Measurements from ENCODE around the gene CUX1.
"Not testable (repeated sequence)": the region's sequence is repeated elsewhere in the genome, so short reads cannot be mapped to it uniquely, and the experiment has no call there.

Gene CUX1

DNA sequence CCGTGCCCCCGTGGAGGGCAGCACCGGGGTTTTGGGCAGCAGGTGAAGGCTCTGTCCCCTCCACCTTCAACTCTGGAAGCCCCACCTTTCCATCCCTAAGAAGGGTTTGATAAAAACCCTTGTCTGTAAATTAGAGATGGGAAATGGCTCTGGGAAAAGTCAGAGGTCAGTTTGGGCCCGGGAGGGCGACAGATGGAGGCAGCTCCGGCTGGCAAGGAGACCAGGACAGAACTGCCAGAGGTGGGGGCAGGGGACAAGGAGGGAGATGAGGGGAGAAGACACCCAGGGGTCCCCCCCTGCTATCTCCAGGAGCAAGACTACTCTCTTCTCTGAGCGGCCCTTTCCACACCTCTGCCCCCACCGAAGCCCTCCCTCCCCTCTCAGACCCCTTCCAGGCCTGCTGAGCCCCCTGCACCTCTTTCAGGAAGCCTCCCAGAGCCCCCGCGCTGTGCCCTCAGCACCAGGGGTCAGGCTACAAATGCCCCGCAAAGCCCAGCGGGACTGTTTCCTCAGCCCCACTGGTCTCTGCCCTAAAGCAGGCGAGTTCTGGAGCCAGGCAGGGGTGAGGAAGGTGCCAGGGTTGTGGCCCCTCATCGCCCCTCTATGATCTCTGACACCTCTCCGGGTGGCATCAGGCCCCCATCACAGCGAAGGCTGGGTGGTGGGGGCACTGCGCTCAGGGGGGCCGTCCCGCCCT, 468.3 kb downstream of the CUX1 start:
- DNase-seq (ENCODE audit: low read depth, low spot score), result no peak

DNA sequence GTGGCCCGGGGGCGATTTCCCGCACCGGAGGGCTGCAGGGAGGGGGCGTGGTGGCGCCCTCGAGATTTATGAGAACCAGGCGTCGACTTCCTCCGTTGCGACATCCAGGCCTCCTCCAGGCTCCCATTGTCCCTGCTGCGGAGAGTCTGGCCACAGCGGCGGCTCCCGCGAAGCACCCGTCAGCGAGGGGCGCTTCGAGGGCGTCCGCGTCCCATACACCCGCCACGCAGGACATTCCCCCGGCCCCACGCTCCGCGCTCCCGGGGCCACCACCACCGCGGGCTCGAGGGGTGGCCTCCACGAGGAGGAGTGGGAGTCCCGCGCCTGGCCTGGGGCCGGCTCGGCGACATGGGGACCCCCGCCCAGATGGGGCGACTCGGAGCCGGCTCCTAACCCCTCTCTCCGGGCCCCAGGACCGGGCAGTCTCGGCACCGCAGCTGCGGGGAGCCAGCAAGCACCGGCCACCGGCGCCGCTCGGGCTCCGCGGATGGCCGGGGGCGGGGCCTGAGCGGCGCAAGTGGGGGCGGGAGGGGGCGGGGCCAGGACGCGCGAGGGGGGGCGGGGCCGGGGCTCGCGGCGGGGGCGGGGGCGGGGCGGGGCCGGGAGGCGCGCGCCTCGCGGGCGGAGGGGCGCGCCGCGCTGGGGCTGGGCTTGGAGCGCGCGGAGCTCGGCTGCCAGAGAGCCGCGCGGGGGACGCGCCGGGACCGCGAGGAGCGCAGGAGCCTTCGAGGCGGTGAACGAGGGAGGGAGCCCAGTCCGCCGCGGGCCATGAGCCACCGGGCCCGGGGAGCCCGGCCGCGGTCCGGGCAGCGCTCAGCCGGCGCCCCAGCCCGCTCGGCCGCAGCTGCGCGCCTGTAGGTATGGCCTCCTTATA, 469.0 kb downstream of the CUX1 start, which contains the start of gene SH2B2:
SH2B2 (plus strand) TSS at position 632 of the 874 bp plus-strand sequence. CDS start 13,683 bp downstream, outside the sequence.
- DNase-seq (ENCODE audit: low read depth, low spot score), result no peak

DNA sequence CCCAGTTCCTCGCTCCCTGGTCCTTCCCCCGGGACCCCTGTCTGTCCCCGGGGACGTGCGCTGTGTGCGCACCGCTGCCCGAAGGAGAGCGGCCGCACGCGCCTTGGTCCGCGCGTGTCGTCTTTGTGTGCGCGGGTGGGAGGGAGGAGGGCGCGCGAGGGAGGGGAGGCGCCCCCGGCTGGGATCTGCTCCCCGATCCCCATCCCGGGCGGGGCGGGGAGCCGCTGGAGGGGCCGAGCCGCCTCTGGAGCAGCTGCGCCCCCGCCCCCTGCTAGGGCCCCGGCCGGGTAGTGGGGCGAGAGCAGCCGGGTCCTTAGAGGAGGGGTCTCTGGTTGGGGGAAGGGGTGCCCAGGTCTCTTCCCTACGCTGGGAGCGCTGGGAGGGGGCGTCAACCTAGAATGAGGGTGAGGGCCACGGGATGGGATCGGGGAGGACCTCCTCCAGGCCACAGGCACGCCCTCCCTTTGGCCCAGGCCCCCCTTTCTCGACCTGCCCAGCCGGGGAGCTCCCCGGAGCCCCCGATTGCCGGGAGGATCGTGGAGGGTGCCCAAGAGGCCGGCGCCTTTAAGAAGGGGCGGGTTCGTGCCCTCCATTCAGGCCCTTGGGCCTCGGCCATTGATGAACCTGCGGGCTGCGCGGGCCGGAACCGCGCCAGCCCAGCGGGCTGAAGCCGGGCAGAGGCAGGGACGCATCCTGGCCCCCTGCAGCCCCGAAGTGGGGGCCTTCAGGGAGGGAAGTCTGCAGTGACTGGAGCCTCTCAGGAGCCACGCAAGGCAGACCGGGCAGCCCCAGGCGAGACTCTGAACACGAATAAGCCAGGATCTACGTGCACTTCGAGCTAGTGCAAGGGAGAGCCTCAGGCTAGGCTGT, 469.9 kb downstream of the CUX1 start:
- DNase-seq (ENCODE audit: low read depth, low spot score), result no peak

DNA sequence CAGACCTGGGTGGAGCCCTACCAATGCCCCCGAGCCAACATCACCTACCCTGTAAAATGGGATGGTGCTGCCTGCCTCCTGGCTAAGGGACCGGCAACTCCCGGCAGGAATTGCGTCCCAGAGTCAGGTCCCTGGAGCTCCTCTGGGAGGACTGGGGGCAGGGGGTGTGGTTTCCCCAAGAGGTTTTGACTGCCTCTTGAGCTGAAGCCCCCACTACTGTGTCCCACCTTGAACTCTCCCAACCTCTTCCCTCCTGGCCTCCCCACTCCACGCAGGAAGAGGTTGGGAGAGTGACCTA, 470.5 kb downstream of the CUX1 start:
- no peak for DNase-seq (ENCODE audit: low read depth, low spot score)

DNA sequence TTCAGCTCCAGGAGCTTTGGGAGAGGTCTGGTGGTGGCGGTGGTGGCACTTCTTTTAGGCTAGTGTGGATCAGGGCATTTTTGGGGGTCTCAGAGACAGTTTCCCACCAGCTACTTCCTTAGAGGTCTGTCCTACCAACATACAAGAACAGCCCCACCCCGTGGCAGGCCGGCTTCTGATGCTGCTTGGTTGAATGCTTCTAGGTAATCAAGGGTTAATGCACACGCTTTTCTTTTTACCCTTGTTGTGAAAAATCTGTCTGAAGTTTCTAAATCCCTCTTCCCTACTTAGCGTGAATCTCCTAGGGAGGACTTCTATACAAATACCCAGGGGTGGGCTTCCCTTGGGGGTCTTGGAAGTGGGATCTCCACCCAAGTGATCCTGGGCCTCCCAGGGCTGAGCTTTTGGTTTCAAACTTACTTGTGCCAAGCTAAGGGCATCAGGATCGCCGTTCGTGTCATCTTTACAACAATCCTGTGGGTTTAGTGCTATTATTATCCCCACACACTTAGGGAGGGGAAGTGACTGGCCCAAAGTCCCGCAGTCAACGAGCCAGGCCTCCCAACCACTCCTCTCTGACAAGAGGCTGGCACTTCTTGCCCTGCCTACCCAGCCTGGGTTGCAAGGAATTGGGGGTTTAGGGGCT, 471.0 kb downstream of the CUX1 start:
- DNase-seq (ENCODE audit: low read depth, low spot score), result no peak

- no peak for DNase-seq (ENCODE audit: low read depth, low spot score)
These were observed 471.6 kb downstream of the CUX1 start for GRCh38 chr7:102289057-102289456.

GRCh38 chr7:102291056-102291915, 473.9 kb downstream of the CUX1 start:
- no peak for DNase-seq (ENCODE audit: low read depth, low spot score)

- no peak for DNase-seq (ENCODE audit: low read depth, low spot score)
These were observed 474.5 kb downstream of the CUX1 start for GRCh38 chr7:102291916-102292267.

DNA sequence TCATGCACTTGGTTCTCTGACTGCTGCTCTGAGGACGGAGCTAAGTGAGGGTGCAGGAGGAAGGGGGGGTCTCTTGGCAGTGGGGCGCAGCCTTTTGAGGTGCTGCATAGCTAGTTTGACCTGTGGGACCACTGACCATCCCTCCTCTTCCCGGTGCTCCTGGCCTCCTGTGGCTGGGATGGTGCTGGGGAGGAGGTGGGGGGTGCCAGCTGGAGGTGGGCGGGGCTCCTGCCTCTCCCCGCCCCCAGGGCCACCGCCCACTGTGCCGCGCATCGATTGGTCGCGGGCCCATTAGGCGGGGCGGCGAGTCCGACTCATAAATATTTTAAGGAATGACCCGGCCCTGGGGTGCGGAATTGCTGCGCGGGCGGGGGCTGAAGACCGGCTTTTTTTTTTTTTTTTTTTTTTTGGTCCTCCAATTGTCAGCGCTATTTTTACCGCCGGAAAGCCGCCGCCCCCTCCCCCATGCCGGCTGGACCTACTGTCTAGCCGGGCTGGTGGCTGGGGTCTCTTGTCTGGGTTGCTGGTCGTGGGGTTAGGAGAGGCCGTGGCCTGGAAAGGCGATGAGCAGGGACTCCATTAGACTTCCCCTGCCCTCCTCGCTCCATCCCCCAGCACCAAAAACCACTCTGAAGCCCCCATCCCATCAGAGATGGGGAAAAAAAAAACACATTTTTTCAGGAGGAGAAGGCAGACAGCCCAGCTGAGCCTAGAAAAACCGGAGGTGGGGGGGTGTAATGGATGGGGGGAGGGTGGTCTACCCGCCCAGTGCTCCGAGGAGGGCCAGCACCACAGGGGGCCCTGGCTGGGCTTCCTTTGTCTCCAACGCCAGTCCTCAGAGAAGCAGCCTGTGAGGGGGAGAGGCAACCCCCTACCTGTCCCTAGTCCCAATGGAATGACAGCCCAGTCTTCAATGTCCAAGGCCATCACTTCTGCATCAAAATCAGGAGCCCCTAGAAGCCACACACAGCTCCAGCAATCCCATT, 475.7 kb downstream of the CUX1 start:
- no peak for DNase-seq (ENCODE audit: low read depth, low spot score)

DNA sequence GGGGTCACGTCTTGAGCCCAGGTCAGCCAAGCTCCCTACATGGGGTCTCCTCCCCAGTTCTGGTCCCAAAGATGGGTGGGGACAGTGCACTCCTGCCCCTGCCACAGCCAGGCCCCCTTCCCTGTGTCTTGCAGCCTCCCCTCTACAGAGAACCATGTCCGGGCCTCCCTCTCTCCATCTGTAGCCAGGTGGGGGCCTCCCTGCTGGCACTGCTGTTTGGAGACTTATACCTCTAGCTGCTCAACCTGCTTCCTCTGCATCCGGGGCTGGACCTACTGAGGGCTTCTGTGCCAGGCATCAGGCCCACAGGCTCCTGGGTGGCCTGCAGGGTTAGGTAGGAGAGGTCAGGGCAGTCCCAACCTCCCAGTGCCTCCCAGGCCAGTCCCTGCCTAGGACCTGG, 477.2 kb downstream of the CUX1 start:
- no peak for DNase-seq (ENCODE audit: low read depth, low spot score)

- no peak for DNase-seq (ENCODE audit: low read depth, low spot score)
These were observed 478.1 kb downstream of the CUX1 start for GRCh38 chr7:102295346-102296178.

DNA sequence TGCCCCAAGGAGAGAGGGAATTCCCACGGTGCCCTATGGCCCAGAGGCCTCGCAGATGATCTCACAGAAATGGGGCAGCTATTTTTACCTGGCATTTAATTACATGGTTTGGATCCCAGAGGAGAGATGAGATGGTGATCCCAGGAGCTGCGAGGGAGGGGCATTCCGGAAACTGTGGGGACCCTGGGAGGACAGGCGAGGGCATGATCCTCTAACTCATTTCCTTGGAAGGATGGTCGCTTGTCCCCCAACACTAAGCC, 478.7 kb downstream of the CUX1 start:
- DNase-seq (ENCODE audit: low read depth, low spot score), result no peak

GRCh38 chr7:102296514-102296913, 479.1 kb downstream of the CUX1 start:
- no peak for DNase-seq (ENCODE audit: low read depth, low spot score)

DNA sequence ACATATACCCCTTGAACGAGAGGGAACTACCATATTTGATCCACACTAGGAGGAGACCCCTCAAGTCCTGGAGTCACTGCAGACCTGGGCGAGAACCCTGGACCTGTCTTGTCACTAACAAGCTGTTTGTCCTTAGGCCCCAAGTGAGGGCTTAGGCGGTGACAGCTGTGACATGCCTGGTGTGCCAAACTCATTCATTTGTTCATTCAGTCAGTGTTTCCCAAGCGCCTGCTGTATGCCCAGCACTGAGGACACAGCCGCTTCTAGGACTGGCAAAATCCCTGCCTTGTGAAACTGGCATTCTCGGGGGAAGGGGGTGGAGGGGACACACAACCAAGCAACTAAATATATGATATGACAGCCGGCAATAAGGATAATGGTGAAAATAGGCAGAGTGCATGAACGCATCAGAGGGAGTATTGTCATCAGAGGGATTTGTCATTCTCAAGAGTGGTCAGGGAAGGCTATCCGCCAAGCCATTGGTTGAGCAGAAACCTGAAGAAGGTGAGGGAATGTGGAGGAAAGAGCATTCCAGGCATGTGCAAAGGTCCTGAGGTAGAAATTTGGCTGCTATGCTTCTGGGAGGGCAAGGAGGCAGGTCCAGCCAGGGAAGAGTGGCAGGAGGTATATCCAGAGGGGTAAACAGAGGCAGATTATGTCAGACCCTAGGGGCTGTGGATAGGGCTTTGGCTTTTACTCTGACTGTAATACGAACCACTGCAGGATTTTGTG, 480.2 kb downstream of the CUX1 start:
- no peak for DNase-seq (ENCODE audit: low read depth, low spot score)

GRCh38 chr7:102300643-102301221, 483.3 kb downstream of the CUX1 start:
- DNase-seq (ENCODE audit: low read depth, low spot score), result no peak

DNA sequence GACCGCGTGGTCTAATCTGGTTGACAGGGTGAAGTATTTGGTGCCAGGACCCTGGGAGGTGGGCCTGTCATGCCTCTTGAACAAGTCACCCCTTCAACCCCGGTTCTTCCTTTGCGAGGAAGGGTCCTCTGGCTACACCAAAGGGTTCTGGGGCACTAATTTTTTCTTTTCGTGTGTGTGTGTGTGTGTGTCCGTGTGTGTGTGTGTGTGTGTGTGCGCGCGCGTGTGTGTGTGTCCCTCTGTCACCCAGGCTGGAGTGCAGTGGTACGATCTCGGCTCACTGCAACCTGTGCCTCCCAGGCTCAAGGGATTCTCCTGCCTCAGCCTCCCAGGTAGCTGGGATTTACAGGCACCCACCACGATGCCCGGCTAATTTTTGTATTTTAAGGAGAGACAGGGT, 483.9 kb downstream of the CUX1 start:
- DNase-seq (ENCODE audit: low read depth, low spot score), result not testable (repeated sequence)

GRCh38 chr7:102302025-102302424, 484.6 kb downstream of the CUX1 start:
- DNase-seq (ENCODE audit: low read depth, low spot score), result no peak

Data from activated CD4-positive, CD25-positive, alpha-beta regulatory T cell treated with anti-CD3 and anti-CD28 coated beads, Interleukin-2, amount 50 U/mL, for 16 hours (primary cell).